Liver (tissue), 3 donors: ENCODE data around the gene QPCTL.

Source experiments
- EGR1 ChIP-seq, 2 donors: IDR thresholded peaks; 2 replicates each; pipeline ENCODE4 v1.6.1; 2016 to 2018; ENCODE audit warnings: antibody characterized with exemption in 2 of 2, low read depth in 2 of 2
- GABPA ChIP-seq, 2 donors: IDR thresholded peaks in 1 of 2; conservative IDR thresholded peaks in 1 of 2; 2 replicates each; pipeline ENCODE4 v1.6.1; 2016; ENCODE audit warnings: antibody characterized with exemption in 2 of 2, mild to moderate bottlenecking in 1 of 2, moderate library complexity in 1 of 2
- HNF4G ChIP-seq: IDR thresholded peaks from 2 replicates; pipeline ENCODE4 v1.6.1; 2016; ENCODE audit warnings: antibody characterized with exemption
- JUND ChIP-seq, 2 donors: IDR thresholded peaks; 2 replicates each; pipeline ENCODE4 v1.6.1; 2016; ENCODE audit warnings: antibody characterized with exemption in 2 of 2
- NR2F2 ChIP-seq: IDR thresholded peaks from 2 replicates; pipeline ENCODE4 v1.6.1; 2016; ENCODE audit warnings: antibody characterized with exemption
- RAD21 ChIP-seq, 2 donors: IDR thresholded peaks; 2 replicates each; pipeline ENCODE4 v1.6.1; 2016; ENCODE audit warnings: antibody characterized with exemption in 2 of 2, mild to moderate bottlenecking in 2 of 2
- RXRA ChIP-seq, 2 donors: IDR thresholded peaks; 2 replicates each; pipeline ENCODE4 v1.6.1; 2017 to 2018; ENCODE audit warnings: antibody characterized with exemption in 2 of 2, mild to moderate bottlenecking in 1 of 2
- SP1 ChIP-seq: IDR thresholded peaks from 2 replicates; pipeline ENCODE4 v1.6.1; 2018; ENCODE audit warnings: antibody characterized with exemption, mild to moderate bottlenecking
- TAF1 ChIP-seq: conservative IDR thresholded peaks from 2 replicates; pipeline ENCODE4 v1.6.1; 2016; ENCODE audit warnings: antibody characterized with exemption, mild to moderate bottlenecking
- YY1 ChIP-seq: IDR thresholded peaks from 2 replicates; pipeline ENCODE4 v1.6.1; 2016; ENCODE audit warnings: antibody characterized with exemption, mild to moderate bottlenecking
- TF ChIP-seq, protein P1 (sequence below): fragments of 150-350 bp; IDR thresholded peaks from 2 replicates; pipeline ENCODE4 v1.5.1; 2017; ENCODE audit warnings: improper control_type of control experiment, low read depth, low read length; ENCODE audit not compliant: missing input control
- TF ChIP-seq, protein P2 (sequence below): IDR thresholded peaks from 2 replicates; pipeline ENCODE4 v1.6.1; 2016; ENCODE audit warnings: antibody characterized with exemption
- TF ChIP-seq, protein P3 (sequence below): IDR thresholded peaks from 2 replicates; pipeline ENCODE4 v1.6.1; 2016; ENCODE audit warnings: antibody characterized with exemption, mild to moderate bottlenecking
- TF ChIP-seq, protein P4 (sequence below): IDR thresholded peaks from 2 replicates; pipeline ENCODE4 v1.6.1; 2016; ENCODE audit warnings: antibody characterized with exemption
- donor health status: healthy.
- donor health status: healthy.

DNA sequence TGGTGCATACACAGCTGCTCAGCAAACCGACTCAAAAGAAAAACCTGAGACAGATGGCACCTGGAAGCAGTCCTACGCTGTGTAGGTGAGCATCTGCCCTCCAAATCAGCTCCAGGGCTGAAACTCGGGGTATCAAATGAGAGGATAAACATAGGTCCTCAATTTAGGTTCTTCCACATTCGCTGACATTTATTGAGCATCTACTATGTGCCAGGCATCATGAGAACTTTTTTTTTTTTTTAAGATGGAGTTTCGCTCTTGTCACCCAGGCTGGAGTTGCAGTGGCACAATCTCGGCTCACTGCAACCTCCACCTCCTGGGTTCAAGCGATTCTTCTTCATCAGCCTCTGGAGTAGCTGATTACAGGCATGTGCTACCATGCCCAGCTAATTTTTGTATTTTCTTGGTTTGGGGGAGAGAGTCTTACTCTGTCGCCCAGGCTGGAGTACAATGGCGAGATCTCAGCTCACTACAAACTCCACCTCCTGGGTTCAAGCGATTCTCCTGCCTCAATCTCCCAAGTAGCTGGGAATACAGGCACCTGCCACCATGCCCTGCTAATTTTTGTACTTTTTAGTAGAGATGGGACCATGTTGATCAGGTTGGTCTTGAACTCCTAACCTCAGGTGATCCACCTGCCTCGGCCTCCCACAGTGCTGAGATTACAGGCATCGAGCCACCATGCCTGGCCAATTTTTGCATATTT, 13.4 kb downstream of the QPCTL start:
- no peak for TF ChIP-seq EGR1 (IDR thresholded peaks at IDR 0.05; ENCODE audit: low read depth in 2 of 2)
- TF ChIP-seq, protein P1, sequence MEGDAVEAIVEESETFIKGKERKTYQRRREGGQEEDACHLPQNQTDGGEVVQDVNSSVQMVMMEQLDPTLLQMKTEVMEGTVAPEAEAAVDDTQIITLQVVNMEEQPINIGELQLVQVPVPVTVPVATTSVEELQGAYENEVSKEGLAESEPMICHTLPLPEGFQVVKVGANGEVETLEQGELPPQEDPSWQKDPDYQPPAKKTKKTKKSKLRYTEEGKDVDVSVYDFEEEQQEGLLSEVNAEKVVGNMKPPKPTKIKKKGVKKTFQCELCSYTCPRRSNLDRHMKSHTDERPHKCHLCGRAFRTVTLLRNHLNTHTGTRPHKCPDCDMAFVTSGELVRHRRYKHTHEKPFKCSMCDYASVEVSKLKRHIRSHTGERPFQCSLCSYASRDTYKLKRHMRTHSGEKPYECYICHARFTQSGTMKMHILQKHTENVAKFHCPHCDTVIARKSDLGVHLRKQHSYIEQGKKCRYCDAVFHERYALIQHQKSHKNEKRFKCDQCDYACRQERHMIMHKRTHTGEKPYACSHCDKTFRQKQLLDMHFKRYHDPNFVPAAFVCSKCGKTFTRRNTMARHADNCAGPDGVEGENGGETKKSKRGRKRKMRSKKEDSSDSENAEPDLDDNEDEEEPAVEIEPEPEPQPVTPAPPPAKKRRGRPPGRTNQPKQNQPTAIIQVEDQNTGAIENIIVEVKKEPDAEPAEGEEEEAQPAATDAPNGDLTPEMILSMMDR: no peak
- no peak for TF ChIP-seq TAF1
- TF ChIP-seq RAD21 (IDR thresholded peaks at IDR 0.05): no peak
- no peak for TF ChIP-seq JUND (IDR thresholded peaks at IDR 0.05)
- TF ChIP-seq HNF4G: no peak
- TF ChIP-seq SP1: no peak
- TF ChIP-seq YY1: no peak
- TF ChIP-seq, protein P2, sequence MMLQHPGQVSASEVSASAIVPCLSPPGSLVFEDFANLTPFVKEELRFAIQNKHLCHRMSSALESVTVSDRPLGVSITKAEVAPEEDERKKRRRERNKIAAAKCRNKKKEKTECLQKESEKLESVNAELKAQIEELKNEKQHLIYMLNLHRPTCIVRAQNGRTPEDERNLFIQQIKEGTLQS: no peak
- TF ChIP-seq, protein P3, sequence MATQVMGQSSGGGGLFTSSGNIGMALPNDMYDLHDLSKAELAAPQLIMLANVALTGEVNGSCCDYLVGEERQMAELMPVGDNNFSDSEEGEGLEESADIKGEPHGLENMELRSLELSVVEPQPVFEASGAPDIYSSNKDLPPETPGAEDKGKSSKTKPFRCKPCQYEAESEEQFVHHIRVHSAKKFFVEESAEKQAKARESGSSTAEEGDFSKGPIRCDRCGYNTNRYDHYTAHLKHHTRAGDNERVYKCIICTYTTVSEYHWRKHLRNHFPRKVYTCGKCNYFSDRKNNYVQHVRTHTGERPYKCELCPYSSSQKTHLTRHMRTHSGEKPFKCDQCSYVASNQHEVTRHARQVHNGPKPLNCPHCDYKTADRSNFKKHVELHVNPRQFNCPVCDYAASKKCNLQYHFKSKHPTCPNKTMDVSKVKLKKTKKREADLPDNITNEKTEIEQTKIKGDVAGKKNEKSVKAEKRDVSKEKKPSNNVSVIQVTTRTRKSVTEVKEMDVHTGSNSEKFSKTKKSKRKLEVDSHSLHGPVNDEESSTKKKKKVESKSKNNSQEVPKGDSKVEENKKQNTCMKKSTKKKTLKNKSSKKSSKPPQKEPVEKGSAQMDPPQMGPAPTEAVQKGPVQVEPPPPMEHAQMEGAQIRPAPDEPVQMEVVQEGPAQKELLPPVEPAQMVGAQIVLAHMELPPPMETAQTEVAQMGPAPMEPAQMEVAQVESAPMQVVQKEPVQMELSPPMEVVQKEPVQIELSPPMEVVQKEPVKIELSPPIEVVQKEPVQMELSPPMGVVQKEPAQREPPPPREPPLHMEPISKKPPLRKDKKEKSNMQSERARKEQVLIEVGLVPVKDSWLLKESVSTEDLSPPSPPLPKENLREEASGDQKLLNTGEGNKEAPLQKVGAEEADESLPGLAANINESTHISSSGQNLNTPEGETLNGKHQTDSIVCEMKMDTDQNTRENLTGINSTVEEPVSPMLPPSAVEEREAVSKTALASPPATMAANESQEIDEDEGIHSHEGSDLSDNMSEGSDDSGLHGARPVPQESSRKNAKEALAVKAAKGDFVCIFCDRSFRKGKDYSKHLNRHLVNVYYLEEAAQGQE: no peak
- no peak for TF ChIP-seq GABPA (IDR thresholded peaks at IDR 0.05 in 1 of 2, conservative IDR thresholded peaks at IDR 0.05 in 1 of 2)
- TF ChIP-seq, protein P4, sequence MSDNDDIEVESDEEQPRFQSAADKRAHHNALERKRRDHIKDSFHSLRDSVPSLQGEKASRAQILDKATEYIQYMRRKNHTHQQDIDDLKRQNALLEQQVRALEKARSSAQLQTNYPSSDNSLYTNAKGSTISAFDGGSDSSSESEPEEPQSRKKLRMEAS: no peak
- TF ChIP-seq RXRA (IDR thresholded peaks at IDR 0.05): no peak
- TF ChIP-seq NR2F2: no peak
